HCT116 (cell line): ENCODE measurements around the gene WDR48. TPM values are rescaled to one million over a fixed set of nuclear protein-coding genes. Genes with fewer than 3 reads are reported as not detected.

Source experiments
- ATAC-seq: fragments of 200-7000 bp; cut with Tn5 transposase; 2 replicates; pipeline ENCODE4 v1.9.1; 2020; ENCODE audit warnings: mild to moderate bottlenecking, moderate library complexity
- BruUV-seq: library from RNA; stranded (reverse); fragments of 400-500 nt; replicated peaks from 2 replicates; lab custom pipeline; 2021; lab: Mats Ljungman, UMichigan
- CTCF ChIA-PET: fragments of 300-600 bp; sonication (Branson Sonifier 250); formaldehyde crosslinking; loops from one replicate; lab custom pipeline; 2021; ENCODE audit warnings: antibody characterized with exemption; lab: Charles Lee
- POLR2A ChIA-PET: fragments of 300-600, 350-600 bp; sonication (Branson Sonifier 250); formaldehyde crosslinking; loops from one replicate; lab custom pipeline; 2021; ENCODE audit warnings: antibody characterized with exemption; lab: Charles Lee
- RAD21 ChIA-PET, 2 experiments: fragments of 300-600 bp; sonication (Branson Sonifier 250); formaldehyde crosslinking; loops; one replicate each; lab custom pipeline; 2023; ENCODE audit warnings: low total read pairs in 2 of 2; ENCODE audit not compliant: uncharacterized antibody in 2 of 2, unreplicated experiment in 2 of 2, low non-redundant PET in 1 of 2; lab: Charles Lee
- DNase-seq: peaks from one replicate; pipeline ENCODE4 v3.0.0-alpha.2; 2010; ENCODE audit warnings: low read depth, low spot score
- H2AFZ ChIP-seq: fragments of 200-600 bp; shearing (Covaris generic), sonication (generic); 2 replicates; pipeline ENCODE4 v1.6.1; 2017; ENCODE audit warnings: low read depth, mixed run types, mixed read lengths, antibody characterized with exemption, low read length; ENCODE audit not compliant: poor library complexity, severe bottlenecking
- H3K27ac ChIP-seq: 2 replicates; pipeline ENCODE4 v1.5.1; 2012; ENCODE audit warnings: low read depth, low read length
- H3K27me3 ChIP-seq: fragments of 200-600 bp; sonication (generic); 2 replicates; pipeline ENCODE4 v1.6.1; 2016; ENCODE audit warnings: mixed run types, low read length, mixed read lengths; ENCODE audit not compliant: insufficient read depth
- H3K36me3 ChIP-seq, 2 experiments: fragments of 200-500 bp in 1 of 2; fragments of 200-600 bp in 1 of 2; sonication (Bioruptor generic) in 1 of 2; sonication (generic) in 1 of 2; 2 replicates each; pipeline versions ENCODE4 v1.5.1 to v1.6.1; 2014 to 2016; ENCODE audit warnings: low read length in 2 of 2, inconsistent platforms in 1 of 2, mixed read lengths in 1 of 2, mixed run types in 1 of 2; ENCODE audit not compliant: insufficient read depth in 2 of 2, control insufficient read depth in 1 of 2
- H3K4me1 ChIP-seq, 2 experiments: fragments of 200-600 bp in 1 of 2; sonication (generic) in 1 of 2; 2 replicates each; pipeline versions ENCODE4 v1.5.1 to v1.6.1; 2012 to 2017; ENCODE audit warnings: low read length in 2 of 2, inconsistent platforms in 1 of 2, mild to moderate bottlenecking in 1 of 2, mixed read lengths in 1 of 2, mixed run types in 1 of 2, moderate library complexity in 1 of 2; ENCODE audit not compliant: insufficient read depth in 2 of 2, control insufficient read depth in 1 of 2
- H3K4me2 ChIP-seq: fragments of 200-600 bp; sonication (generic); 2 replicates; pipeline ENCODE4 v1.6.1; 2017; ENCODE audit warnings: mixed run types, low read length, mixed read lengths
- H3K4me3 ChIP-seq, 2 experiments: fragments of 200-600 bp in 1 of 2; sonication (generic) in 1 of 2; replicated peaks in 1 of 2; 2 replicates each; pipeline ENCODE4 v1.5.1; 2011 to 2016; ENCODE audit warnings: low read length in 2 of 2, control low read depth in 1 of 2, low read depth in 1 of 2, mild to moderate bottlenecking in 1 of 2, mixed read lengths in 1 of 2, mixed run types in 1 of 2
- H3K79me2 ChIP-seq: fragments of 200-600 bp; sonication (generic); 2 replicates; pipeline ENCODE4 v1.6.1; 2017; ENCODE audit warnings: mild to moderate bottlenecking, mixed run types, low read length, moderate library complexity, mixed read lengths; ENCODE audit not compliant: insufficient read depth
- H3K9ac ChIP-seq: fragments of 200-600 bp; sonication (generic); 2 replicates; pipeline ENCODE4 v1.6.1; 2016; ENCODE audit warnings: low read length, mixed read lengths
- H3K9me2 ChIP-seq: fragments of 200-600 bp; sonication (generic), shearing (Covaris generic); 2 replicates; pipeline ENCODE4 v1.6.1; 2017; ENCODE audit warnings: mixed run types, mild to moderate bottlenecking, moderate library complexity; ENCODE audit not compliant: insufficient read depth
- H3K9me3 ChIP-seq, 2 experiments: fragments of 200-500 bp in 1 of 2; fragments of 200-600 bp in 1 of 2; sonication (Bioruptor generic) in 1 of 2; sonication (generic) in 1 of 2; 2 replicates each; pipeline ENCODE4 v1.6.1; 2014 to 2017; ENCODE audit warnings: low read length in 2 of 2, mixed read lengths in 2 of 2, inconsistent platforms in 1 of 2, low read depth in 1 of 2, mild to moderate bottlenecking in 1 of 2, mixed run types in 1 of 2, moderate library complexity in 1 of 2; ENCODE audit not compliant: control insufficient read depth in 1 of 2, insufficient read depth in 1 of 2
- H4K20me1 ChIP-seq: fragments of 200-600 bp; sonication (generic), shearing (Covaris generic); 2 replicates; pipeline ENCODE4 v1.6.1; 2017; ENCODE audit warnings: mixed run types, mild to moderate bottlenecking, moderate library complexity; ENCODE audit not compliant: insufficient read depth
- ATF3 ChIP-seq: IDR thresholded peaks from 2 replicates; pipeline ENCODE4 v1.6.1; 2012
- CBX3 ChIP-seq: IDR thresholded peaks from 2 replicates; pipeline ENCODE4 v1.6.1; 2012; ENCODE audit warnings: low read depth
- CEBPB ChIP-seq: IDR thresholded peaks from 2 replicates; pipeline ENCODE4 v1.6.1; 2012; ENCODE audit warnings: low read depth
- ELF1 ChIP-seq: IDR thresholded peaks from 2 replicates; pipeline ENCODE4 v1.6.1; 2012; ENCODE audit warnings: low read depth, borderline replicate concordance
- RAD21 ChIP-seq: IDR thresholded peaks from 2 replicates; pipeline ENCODE4 v1.6.1; 2012; ENCODE audit warnings: low read depth, mild to moderate bottlenecking
- SRF ChIP-seq: IDR thresholded peaks from 2 replicates; pipeline ENCODE4 v1.6.1; 2012; ENCODE audit warnings: low read depth
- intact Hi-C: fragments of 100-400 bp; cut with micrococcal nuclease; formaldehyde crosslinking; loops from 2 replicates; pipeline ENCODE4 v1.10.0; 2022
- total RNA-seq: library from RNA; stranded (reverse); gene quantifications from one replicate; pipeline ENCODE4 v1.2.1, GENCODE V29; 2021; ENCODE audit not compliant: unreplicated experiment
- TF ChIP-seq, protein P1 (sequence below): IDR thresholded peaks from 2 replicates; pipeline ENCODE4 v1.6.1; 2012; ENCODE audit warnings: low read depth
- TF ChIP-seq, protein P2 (sequence below), 3 experiments: fragments of 200-600 bp in 1 of 3; sonication (generic) in 1 of 3; IDR thresholded peaks in 2 of 3; conservative IDR thresholded peaks in 1 of 3; 2 replicates each; pipeline ENCODE4 v1.5.1; 2012 to 2017; ENCODE audit warnings: low read depth in 2 of 3, low read length in 2 of 3, antibody characterized with exemption in 1 of 3, borderline replicate concordance in 1 of 3, control low read depth in 1 of 3, mild to moderate bottlenecking in 1 of 3, mixed read lengths in 1 of 3, mixed run types in 1 of 3, moderate library complexity in 1 of 3; ENCODE audit not compliant: insufficient read depth in 1 of 3

Gene WDR48
- total RNA-seq, 1 experiment from 2014 or later: 35.6 TPM

GRCh38 chr3:39114456-39114855, 62.6 kb downstream of the WDR48 start:
- intact Hi-C loops: no loop called here
- TF ChIP-seq CBX3 (no peak), SRF (no peak), ATF3 (no peak), CEBPB (no peak), ELF1 (no peak), RAD21 (no peak)
- TF ChIP-seq, protein P1, sequence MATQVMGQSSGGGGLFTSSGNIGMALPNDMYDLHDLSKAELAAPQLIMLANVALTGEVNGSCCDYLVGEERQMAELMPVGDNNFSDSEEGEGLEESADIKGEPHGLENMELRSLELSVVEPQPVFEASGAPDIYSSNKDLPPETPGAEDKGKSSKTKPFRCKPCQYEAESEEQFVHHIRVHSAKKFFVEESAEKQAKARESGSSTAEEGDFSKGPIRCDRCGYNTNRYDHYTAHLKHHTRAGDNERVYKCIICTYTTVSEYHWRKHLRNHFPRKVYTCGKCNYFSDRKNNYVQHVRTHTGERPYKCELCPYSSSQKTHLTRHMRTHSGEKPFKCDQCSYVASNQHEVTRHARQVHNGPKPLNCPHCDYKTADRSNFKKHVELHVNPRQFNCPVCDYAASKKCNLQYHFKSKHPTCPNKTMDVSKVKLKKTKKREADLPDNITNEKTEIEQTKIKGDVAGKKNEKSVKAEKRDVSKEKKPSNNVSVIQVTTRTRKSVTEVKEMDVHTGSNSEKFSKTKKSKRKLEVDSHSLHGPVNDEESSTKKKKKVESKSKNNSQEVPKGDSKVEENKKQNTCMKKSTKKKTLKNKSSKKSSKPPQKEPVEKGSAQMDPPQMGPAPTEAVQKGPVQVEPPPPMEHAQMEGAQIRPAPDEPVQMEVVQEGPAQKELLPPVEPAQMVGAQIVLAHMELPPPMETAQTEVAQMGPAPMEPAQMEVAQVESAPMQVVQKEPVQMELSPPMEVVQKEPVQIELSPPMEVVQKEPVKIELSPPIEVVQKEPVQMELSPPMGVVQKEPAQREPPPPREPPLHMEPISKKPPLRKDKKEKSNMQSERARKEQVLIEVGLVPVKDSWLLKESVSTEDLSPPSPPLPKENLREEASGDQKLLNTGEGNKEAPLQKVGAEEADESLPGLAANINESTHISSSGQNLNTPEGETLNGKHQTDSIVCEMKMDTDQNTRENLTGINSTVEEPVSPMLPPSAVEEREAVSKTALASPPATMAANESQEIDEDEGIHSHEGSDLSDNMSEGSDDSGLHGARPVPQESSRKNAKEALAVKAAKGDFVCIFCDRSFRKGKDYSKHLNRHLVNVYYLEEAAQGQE: no peak
- TF ChIP-seq, protein P2, sequence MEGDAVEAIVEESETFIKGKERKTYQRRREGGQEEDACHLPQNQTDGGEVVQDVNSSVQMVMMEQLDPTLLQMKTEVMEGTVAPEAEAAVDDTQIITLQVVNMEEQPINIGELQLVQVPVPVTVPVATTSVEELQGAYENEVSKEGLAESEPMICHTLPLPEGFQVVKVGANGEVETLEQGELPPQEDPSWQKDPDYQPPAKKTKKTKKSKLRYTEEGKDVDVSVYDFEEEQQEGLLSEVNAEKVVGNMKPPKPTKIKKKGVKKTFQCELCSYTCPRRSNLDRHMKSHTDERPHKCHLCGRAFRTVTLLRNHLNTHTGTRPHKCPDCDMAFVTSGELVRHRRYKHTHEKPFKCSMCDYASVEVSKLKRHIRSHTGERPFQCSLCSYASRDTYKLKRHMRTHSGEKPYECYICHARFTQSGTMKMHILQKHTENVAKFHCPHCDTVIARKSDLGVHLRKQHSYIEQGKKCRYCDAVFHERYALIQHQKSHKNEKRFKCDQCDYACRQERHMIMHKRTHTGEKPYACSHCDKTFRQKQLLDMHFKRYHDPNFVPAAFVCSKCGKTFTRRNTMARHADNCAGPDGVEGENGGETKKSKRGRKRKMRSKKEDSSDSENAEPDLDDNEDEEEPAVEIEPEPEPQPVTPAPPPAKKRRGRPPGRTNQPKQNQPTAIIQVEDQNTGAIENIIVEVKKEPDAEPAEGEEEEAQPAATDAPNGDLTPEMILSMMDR (IDR thresholded peaks at IDR 0.05 in 2 of 3, conservative IDR thresholded peaks at IDR 0.05 in 1 of 3; ENCODE audit: borderline replicate concordance in 1 of 3, insufficient read depth in 1 of 3, low read depth in 2 of 3, low read length in 2 of 3): no peak
- TF ChIP-seq, all 23 proteins: peak for 0
- Histone ChIP-seq H3K27ac (no peak overlapping the region), H3K36me3 (no peaks in the 10 kb centered on the region), H2AFZ (no peak overlapping the region), H3K79me2 (no peaks in the 10 kb centered on the region), H3K4me1 (no peaks in the 10 kb centered on the region), H3K4me2 (no peak overlapping the region), H3K4me3 (no peak overlapping the region), H3K9ac (no peak overlapping the region), H3K9me2 (no peaks in the 10 kb centered on the region), H3K9me3 (no peaks in the 10 kb centered on the region), H3K27me3 (no peaks in the 10 kb centered on the region), H4K20me1 (no peaks in the 10 kb centered on the region)
- no peak for DNase-seq
- POLR2A ChIA-PET: no interaction called here
- CTCF ChIA-PET: no interaction called here
- RAD21 ChIA-PET: no interaction called here
- BruUV-seq: no TSS peak
- ATAC-seq: no peak
